Immature natural killer cell (primary cell): ENCODE measurements around the gene IFT122. TPM values are rescaled to one million over a fixed set of nuclear protein-coding genes. Genes with fewer than 3 reads are reported as not detected.
A peak's percentile ranks its signal among the peaks of the same experiment; 100 is the strongest.
"Not testable (repeated sequence)": the region's sequence is repeated elsewhere in the genome, so short reads cannot be mapped to it uniquely, and the experiment has no call there.

Source experiments
- DNase-seq, 3 donors: peaks; one replicate each; pipeline ENCODE4 v3.0.0; 2022; ENCODE audit warnings: mixed read lengths in 1 of 3
- H3K27ac Mint-ChIP-seq, 6 donors: one replicate each; pipeline ENCODE4 v1.8.0; 2020; ENCODE audit warnings: mixed read lengths in 6 of 6, mild to moderate bottlenecking in 5 of 6, inconsistent platforms in 4 of 6, moderate library complexity in 3 of 6
- H3K27me3 Mint-ChIP-seq, 3 donors: one replicate each; pipeline ENCODE4 v1.8.0; 2020 to 2021; ENCODE audit warnings: low read depth in 3 of 3, mild to moderate bottlenecking in 3 of 3, mixed read lengths in 3 of 3, moderate library complexity in 3 of 3, inconsistent platforms in 1 of 3
- H3K36me3 Mint-ChIP-seq, 3 donors: one replicate each; pipeline ENCODE4 v1.8.0; 2020; ENCODE audit warnings: mixed read lengths in 3 of 3, inconsistent platforms in 2 of 3, mild to moderate bottlenecking in 2 of 3
- H3K4me1 Mint-ChIP-seq, 2 donors: one replicate each; pipeline ENCODE4 v1.8.0; 2020; ENCODE audit warnings: inconsistent platforms in 2 of 2, mild to moderate bottlenecking in 2 of 2, mixed read lengths in 2 of 2, moderate library complexity in 1 of 2
- H3K4me3 Mint-ChIP-seq, 5 donors: one replicate each; pipeline ENCODE4 v1.8.0; 2020; ENCODE audit warnings: mild to moderate bottlenecking in 5 of 5, mixed read lengths in 5 of 5, inconsistent platforms in 3 of 5, moderate library complexity in 3 of 5
- H3K9me3 Mint-ChIP-seq, 6 donors: one replicate each; pipeline ENCODE4 v1.8.0; 2020; ENCODE audit warnings: mild to moderate bottlenecking in 6 of 6, mixed read lengths in 6 of 6, inconsistent platforms in 4 of 6, moderate library complexity in 3 of 6
- polyA plus RNA-seq, 3 donors: library from polyadenylated mRNA; unstranded; fragments of 300-500 nt; fragmentation: Illumina TruSeq; gene quantifications; one replicate each; pipeline ENCODE4 v1.2.3, GENCODE V29; 2021

IFT122 gene
- polyA plus RNA-seq, 3 donors from 2014 or later = 5.7 to 7.0 (median 6.0) TPM

- not testable (repeated sequence) for H3K27ac Mint-ChIP-seq, DNase-seq, H3K4me3 Mint-ChIP-seq, H3K27me3 Mint-ChIP-seq, H3K4me1 Mint-ChIP-seq, H3K9me3 Mint-ChIP-seq
- H3K36me3 Mint-ChIP-seq = peaks cover 7 to 37% (median 11%) of the 10 kb centered on the region in 3 donors
Observed at GRCh38 chr3:129491077-129491476, 51.1 kb downstream of the IFT122 start.

- peaks cover 7 to 37% (median 8%) of the 10 kb centered on the region in 3 donors for H3K36me3 Mint-ChIP-seq
- DNase-seq = no peak
- H3K27me3 Mint-ChIP-seq = peaks cover 3 to 4% (median 3%) of the 10 kb centered on the region in 3 donors
- H3K27ac Mint-ChIP-seq = peak overlapping the region in 2 of 6 donors; percentile 45
- peaks cover 4 to 6% of the 10 kb centered on the region in 2 donors for H3K4me1 Mint-ChIP-seq
- no peaks in the 10 kb centered on the region for H3K9me3 Mint-ChIP-seq
- H3K4me3 Mint-ChIP-seq = no peak overlapping the region
Observed at GRCh38 chr3:129491794-129492193, 51.8 kb downstream of the IFT122 start.

GRCh38 chr3:129492691-129493090, 52.7 kb downstream of the IFT122 start:
- Mint-ChIP-seq H3K36me3 (peaks cover 7 to 42% (median 8%) of the 10 kb centered on the region in 3 donors), H3K4me1 (peaks cover 4 to 6% of the 10 kb centered on the region in 2 donors), H3K9me3 (no peaks in the 10 kb centered on the region), H3K4me3 (no peak overlapping the region), H3K27ac (peak overlapping the region in 1 of 6 donors; percentile 48), H3K27me3 (peaks cover 3 to 4% (median 3%) of the 10 kb centered on the region in 3 donors)
- DNase-seq = no peak

GRCh38 chr3:129493206-129493605, 53.2 kb downstream of the IFT122 start:
- H3K27ac Mint-ChIP-seq = peak overlapping the region in 1 of 6 donors; percentile 48
- H3K36me3 Mint-ChIP-seq = peaks cover 7 to 42% (median 8%) of the 10 kb centered on the region in 3 donors

GRCh38 chr3:129494499-129494898, 54.5 kb downstream of the IFT122 start:
- not testable (repeated sequence) for H3K4me1 Mint-ChIP-seq, H3K27me3 Mint-ChIP-seq, H3K9me3 Mint-ChIP-seq, H3K27ac Mint-ChIP-seq, H3K4me3 Mint-ChIP-seq, DNase-seq
- H3K36me3 Mint-ChIP-seq = peaks cover 3 to 39% (median 7%) of the 10 kb centered on the region in 3 donors

More at GRCh38 chr3:129493206-129493605, 53.2 kb downstream of the IFT122 start:
- Mint-ChIP-seq H3K9me3 (no peaks in the 10 kb centered on the region), H3K4me3 (no peak overlapping the region), H3K4me1 (peaks cover 4 to 6% of the 10 kb centered on the region in 2 donors), H3K27me3 (peaks cover 3 to 4% (median 3%) of the 10 kb centered on the region in 3 donors)
- DNase-seq = no peak

GRCh38 chr3:129495006-129495639, 55.1 kb downstream of the IFT122 start:
- not testable (repeated sequence) for H3K9me3 Mint-ChIP-seq, H3K4me3 Mint-ChIP-seq, H3K4me1 Mint-ChIP-seq, H3K27me3 Mint-ChIP-seq, DNase-seq, H3K27ac Mint-ChIP-seq
- peaks cover 4 to 39% (median 7%) of the 10 kb centered on the region in 3 donors for H3K36me3 Mint-ChIP-seq

- peaks cover 4 to 39% (median 17%) of the 10 kb centered on the region in 3 donors for H3K36me3 Mint-ChIP-seq
- H3K4me3 Mint-ChIP-seq, DNase-seq, H3K9me3 Mint-ChIP-seq, H3K4me1 Mint-ChIP-seq, H3K27me3 Mint-ChIP-seq: not testable (repeated sequence)
- H3K27ac Mint-ChIP-seq = peak overlapping the region in 1 of 6 donors; percentile 50
Observed at GRCh38 chr3:129497876-129498275, 57.9 kb downstream of the IFT122 start.

- H3K36me3 Mint-ChIP-seq = peaks cover 4 to 32% (median 17%) of the 10 kb centered on the region in 3 donors
- H3K4me1 Mint-ChIP-seq, H3K4me3 Mint-ChIP-seq, H3K27me3 Mint-ChIP-seq, H3K9me3 Mint-ChIP-seq, H3K27ac Mint-ChIP-seq, DNase-seq: not testable (repeated sequence)
Observed at GRCh38 chr3:129498603-129499488, 58.8 kb downstream of the IFT122 start.

GRCh38 chr3:129499604-129500333, 59.7 kb downstream of the IFT122 start:
- not testable (repeated sequence) for DNase-seq, H3K27ac Mint-ChIP-seq, H3K27me3 Mint-ChIP-seq, H3K9me3 Mint-ChIP-seq, H3K4me3 Mint-ChIP-seq
- H3K4me1 Mint-ChIP-seq = peaks cover 9 to 13% of the 10 kb centered on the region in 2 donors
- H3K36me3 Mint-ChIP-seq = peaks cover 0 to 23% (median 17%) of the 10 kb centered on the region in 3 donors

- peaks cover 9 to 13% of the 10 kb centered on the region in 2 donors for H3K4me1 Mint-ChIP-seq
- no peaks in the 10 kb centered on the region for H3K9me3 Mint-ChIP-seq
- H3K4me3 Mint-ChIP-seq = no peak overlapping the region
- H3K27ac Mint-ChIP-seq = no peak overlapping the region
- H3K36me3 Mint-ChIP-seq = peaks cover 0 to 25% (median 17%) of the 10 kb centered on the region in 3 donors
- H3K27me3 Mint-ChIP-seq = peaks cover 1 to 3% (median 2%) of the 10 kb centered on the region in 3 donors
- DNase-seq = no peak
Observed at GRCh38 chr3:129500334-129500658, 60.3 kb downstream of the IFT122 start.

- H3K36me3 Mint-ChIP-seq = peaks cover 0 to 32% (median 21%) of the 10 kb centered on the region in 3 donors
- H3K27ac Mint-ChIP-seq = no peak overlapping the region
- peaks cover 1 to 4% (median 3%) of the 10 kb centered on the region in 3 donors for H3K27me3 Mint-ChIP-seq
- peaks cover 11 to 13% of the 10 kb centered on the region in 2 donors for H3K4me1 Mint-ChIP-seq
- no peak for DNase-seq
- H3K4me3 Mint-ChIP-seq = no peak overlapping the region
- no peaks in the 10 kb centered on the region for H3K9me3 Mint-ChIP-seq
Observed at GRCh38 chr3:129501630-129502029, 61.6 kb downstream of the IFT122 start.

- no peaks in the 10 kb centered on the region for H3K9me3 Mint-ChIP-seq
- H3K4me1 Mint-ChIP-seq = peaks cover 13 to 18% of the 10 kb centered on the region in 2 donors
- H3K4me3 Mint-ChIP-seq = no peak overlapping the region
- no peak for DNase-seq
- H3K36me3 Mint-ChIP-seq = peaks cover 0 to 29% (median 21%) of the 10 kb centered on the region in 3 donors
- no peak overlapping the region for H3K27ac Mint-ChIP-seq
- peaks cover 1 to 4% (median 3%) of the 10 kb centered on the region in 3 donors for H3K27me3 Mint-ChIP-seq
Observed at GRCh38 chr3:129502641-129503408, 62.8 kb downstream of the IFT122 start.
